GM23338 (cell line): ENCODE measurements around the gene PHLDB2.

Source experiments
- CREB1 ChIP-seq: fragments of 250-450 bp; sonication (Bioruptor Pico); IDR thresholded peaks from 2 replicates; pipeline ENCODE4 v1.5.0; 2020; ENCODE audit warnings: low read depth, mild to moderate bottlenecking, moderate library complexity
- CTCF ChIP-seq, 2 experiments: fragments of 200-600 bp in 1 of 2; sonication (generic) in 1 of 2; conservative IDR thresholded peaks; 2 replicates each; pipeline versions ENCODE4 v1.5.1 to v1.6.1; 2016 to 2017; ENCODE audit warnings: antibody characterized with exemption in 2 of 2, low read depth in 2 of 2, mild to moderate bottlenecking in 2 of 2, moderate library complexity in 1 of 2
- ETS1 ChIP-seq: IDR thresholded peaks from 2 replicates; pipeline ENCODE4 v1.6.1; 2016; ENCODE audit warnings: antibody characterized with exemption
- EZH2 ChIP-seq: fragments of 200-600 bp; sonication (generic); IDR thresholded peaks from one replicate; pipeline ENCODE4 v1.8.0; 2017; ENCODE audit warnings: antibody characterized with exemption, mild to moderate bottlenecking, low read depth; ENCODE audit not compliant: unreplicated experiment
- EZH2phosphoT487 ChIP-seq: fragments of 200-600 bp; sonication (generic); IDR thresholded peaks from one replicate; pipeline ENCODE4 v1.8.1; 2018; ENCODE audit warnings: antibody characterized with exemption; ENCODE audit not compliant: unreplicated experiment
- JUNB ChIP-seq: IDR thresholded peaks from one replicate; pipeline ENCODE4 v1.6.1; 2016; ENCODE audit warnings: antibody characterized with exemption; ENCODE audit not compliant: unreplicated experiment
- NANOG ChIP-seq: IDR thresholded peaks from 2 replicates; pipeline ENCODE4 v1.6.1; 2016; ENCODE audit warnings: antibody characterized with exemption, borderline replicate concordance
- POLR2AphosphoS5 ChIP-seq: IDR thresholded peaks from 2 replicates; pipeline ENCODE4 v1.6.1; 2016; ENCODE audit warnings: antibody characterized with exemption, low read depth
- REST ChIP-seq: IDR thresholded peaks from one replicate; pipeline ENCODE4 v1.6.1; 2018; ENCODE audit warnings: antibody characterized with exemption; ENCODE audit not compliant: unreplicated experiment
- STAT1 ChIP-seq: IDR thresholded peaks from one replicate; pipeline ENCODE4 v1.6.1; 2016; ENCODE audit warnings: antibody characterized with exemption; ENCODE audit not compliant: unreplicated experiment
- ZNF331 ChIP-seq: fragments of 250-450 bp; sonication (Bioruptor Pico); IDR thresholded peaks from 2 replicates; pipeline ENCODE4 v1.5.0; 2020; ENCODE audit warnings: low read depth, mild to moderate bottlenecking, moderate library complexity

GRCh38 chr3:111861391-111861790 is 2.3 kb downstream of the PHLDB2 start:
- TF ChIP-seq CTCF (conservative IDR thresholded peaks at IDR 0.05; ENCODE audit: low read depth in 2 of 2): no peak
- TF ChIP-seq EZH2: no peak
- no peak for TF ChIP-seq ZNF331 (CRISPR knock-in tag)
- TF ChIP-seq NANOG: no peak
- TF ChIP-seq POLR2AphosphoS5: no peak
- TF ChIP-seq REST: no peak
- TF ChIP-seq EZH2phosphoT487: no peak
- no peak for TF ChIP-seq CREB1 (CRISPR knock-in tag)
- TF ChIP-seq ETS1: no peak
- no peak for TF ChIP-seq JUNB
- no peak for TF ChIP-seq STAT1
